Spleen (tissue), 11 donors: ENCODE measurements around the gene COL11A2. TPM values are rescaled to one million over a fixed set of nuclear protein-coding genes. Genes with fewer than 3 reads are reported as not detected.

Source experiments
- DNase-seq: peaks from one replicate; pipeline ENCODE4 v3.0.0-alpha.2; 2020
- H3K27ac ChIP-seq, 8 donors: fragments of 200-600 bp; sonication (generic) in 7 of 8; 1 replicate in 4 of 8; 2 replicates in 4 of 8; pipeline versions ENCODE4 v1.5.0 to v1.8.0; 2016 to 2021; ENCODE audit warnings: inconsistent platforms in 4 of 8, mild to moderate bottlenecking in 4 of 8, moderate library complexity in 1 of 8
- H3K27me3 ChIP-seq, 7 donors: fragments of 200-600 bp; sonication (generic) in 6 of 7; replicated peaks in 1 of 7; 1 replicate in 4 of 7; 2 replicates in 3 of 7; pipeline versions ENCODE4 v1.5.0 to v1.8.0; 2016 to 2021; ENCODE audit warnings: inconsistent platforms in 3 of 7, mild to moderate bottlenecking in 1 of 7
- H3K36me3 ChIP-seq, 6 donors: fragments of 200-600 bp; sonication (generic) in 5 of 6; 1 replicate in 4 of 6; 2 replicates in 2 of 6; pipeline versions ENCODE4 v1.5.0 to v1.8.0; 2016 to 2021; ENCODE audit warnings: inconsistent platforms in 2 of 6
- H3K4me1 ChIP-seq, 6 donors: fragments of 200-600 bp; sonication (generic) in 5 of 6; 1 replicate in 3 of 6; 2 replicates in 3 of 6; pipeline versions ENCODE4 v1.5.0 to v1.8.0; 2016 to 2021; ENCODE audit warnings: inconsistent platforms in 3 of 6
- H3K4me3 ChIP-seq, 8 donors: fragments of 200-600 bp; sonication (generic) in 7 of 8; 1 replicate in 4 of 8; 2 replicates in 4 of 8; pipeline versions ENCODE4 v1.5.0 to v1.8.0; 2016 to 2021; ENCODE audit warnings: inconsistent platforms in 4 of 8, mild to moderate bottlenecking in 4 of 8, moderate library complexity in 2 of 8
- H3K9me3 ChIP-seq, 8 donors: fragments of 200-600 bp; sonication (generic) in 7 of 8; 1 replicate in 4 of 8; 2 replicates in 4 of 8; pipeline versions ENCODE4 v1.5.0 to v1.8.0; 2016 to 2021; ENCODE audit warnings: inconsistent platforms in 4 of 8
- CTCF ChIP-seq, 11 experiments: fragments of 200-600 bp in 7 of 11; fragments of 450-650 bp in 4 of 11; sonication (generic) in 4 of 11; IDR thresholded peaks in 8 of 11; conservative IDR thresholded peaks in 3 of 11; 1 replicate in 7 of 11; 2 replicates in 4 of 11; pipeline versions ENCODE4 v1.4.0 to v1.8.0; 2016 to 2021; ENCODE audit warnings: antibody characterized with exemption in 11 of 11, inconsistent platforms in 4 of 11, mild to moderate bottlenecking in 1 of 11
- POLR2A ChIP-seq, 3 donors: fragments of 450-650 bp; IDR thresholded peaks; one replicate each; pipeline ENCODE4 v1.5.1; 2017; ENCODE audit warnings: antibody characterized with exemption in 3 of 3, mild to moderate bottlenecking in 1 of 3
- POLR2AphosphoS5 ChIP-seq, 3 donors: sonication (generic); formaldehyde crosslinking; IDR thresholded peaks; one replicate each; pipeline ENCODE4 v1.5.1; 2017; ENCODE audit warnings: antibody characterized with exemption in 3 of 3
- WGBS, 5 donors: extraction: QIAGEN DNeasy Blood & Tissue Kit in 3 of 5; methylation state at CpG; one replicate each; pipeline versions ENCODE4 v1.1.5 to v1.1.7; 2013 to 2018; 5-methylcytosine and 5-hydroxymethylcytosine counted together
- intact Hi-C: fragments of 100-400 bp; cut with DNase I; formaldehyde crosslinking; loops from one replicate; pipeline ENCODE4 v1.15.0; 2023; ENCODE audit warnings: low total_unique reads
- polyA plus RNA-seq, 3 donors: library from polyadenylated mRNA; stranded (reverse); fragments of 200-250 nt; gene quantifications; one replicate each; pipeline ENCODE4 v1.2.1, GENCODE V29; 2013
- total RNA-seq, 7 donors: library from RNA; depleted of rRNA in 3 of 7; stranded (reverse); fragments of >200 nt in 3 of 7; fragmentation: NEBNext Ultra II Directional in 4 of 7; extraction: Animal tissue kit (Norgen Biotek cat#: 25700) in 4 of 7; gene quantifications; one replicate each; pipeline versions ENCODE4 v1.1.0 to v1.2.1, GENCODE V29; 2016 to 2021
- donor health status: healthy with polysubstance abuse.
- donor health status: DM: no; HTN: no; CAD: no; lungs with moderate emphysema.
- donor health status: DM: no; HTN: no; CAD: no.
- donor health status: Bipolar disorder and iron deficiency.
- donor health status: healthy.
- donor health status: DM: no; HTN: no; CAD: no.
- donor health status: DM: yes; HTN: yes; CAD: no.

COL11A2 gene
- total and polyA plus RNA-seq, 10 donors, result 0.68 to 2.4 (median 1.3) TPM

- Histone ChIP-seq H3K4me3 (no peak overlapping the region), H3K27ac (no peak overlapping the region), H3K27me3 (peaks cover 0 to 6% (median 0%) of the 10 kb centered on the region in 7 donors), H3K4me1 (no peaks in the 10 kb centered on the region), H3K9me3 (no peaks in the 10 kb centered on the region), H3K36me3 (no peaks in the 10 kb centered on the region)
- 45 to 60% (median 54%) methylated on average over 10 to 11 of the region's 11 CpGs for WGBS, 5 donors
- intact Hi-C loops, result no loop called here
- TF ChIP-seq POLR2A (IDR thresholded peaks at IDR 0.05) (no peak), POLR2AphosphoS5 (IDR thresholded peaks at IDR 0.05) (no peak), CTCF (IDR thresholded peaks at IDR 0.05 in 8 of 11, conservative IDR thresholded peaks at IDR 0.05 in 3 of 11) (no peak)
- DNase-seq, result peak; percentile 40
Measured at GRCh38 chr6:33173535-33174180, 18.6 kb downstream of the COL11A2 start.

GRCh38 chr6:33172688-33173534 is 19.4 kb downstream of the COL11A2 start:
- intact Hi-C loops, result no loop called here
- Histone ChIP-seq H3K27ac (no peak overlapping the region), H3K27me3 (peaks cover 0 to 6% (median 0%) of the 10 kb centered on the region in 7 donors), H3K36me3 (no peaks in the 10 kb centered on the region), H3K4me3 (no peak overlapping the region), H3K9me3 (no peaks in the 10 kb centered on the region), H3K4me1 (no peaks in the 10 kb centered on the region)
- WGBS, 5 donors, result 59 to 70% (median 66%) methylated on average over 14 to 16 of the region's 16 CpGs
- no peak for TF ChIP-seq POLR2AphosphoS5 (IDR thresholded peaks at IDR 0.05)
- TF ChIP-seq CTCF (IDR thresholded peaks at IDR 0.05 in 8 of 11, conservative IDR thresholded peaks at IDR 0.05 in 3 of 11), result peak in 9 of 11 experiments; percentile 23 to 58 (median 44)
- no peak for TF ChIP-seq POLR2A (IDR thresholded peaks at IDR 0.05)
- DNase-seq, result peak; percentile 47

GRCh38 chr6:33171880-33172687 is 20.2 kb downstream of the COL11A2 start:
- no peak overlapping the region for H3K4me3 ChIP-seq
- no peaks in the 10 kb centered on the region for H3K9me3 ChIP-seq
- TF ChIP-seq POLR2A (IDR thresholded peaks at IDR 0.05) (no peak), CTCF (IDR thresholded peaks at IDR 0.05 in 8 of 11, conservative IDR thresholded peaks at IDR 0.05 in 3 of 11) (no peak), POLR2AphosphoS5 (IDR thresholded peaks at IDR 0.05) (no peak)
- H3K36me3 ChIP-seq, result no peaks in the 10 kb centered on the region
- WGBS, 5 donors, result 62 to 73% (median 68%) methylated on average over 8 of the region's 8 CpGs
- no peak overlapping the region for H3K27ac ChIP-seq
- H3K4me1 ChIP-seq, result no peaks in the 10 kb centered on the region
- H3K27me3 ChIP-seq, result peaks cover 0 to 6% (median 0%) of the 10 kb centered on the region in 7 donors
- intact Hi-C loops, result no loop called here
- peak; percentile 36 for DNase-seq
